Osteoblast (primary cell): ENCODE data around the gene TM7SF2. TPM values are rescaled to one million over a fixed set of nuclear protein-coding genes. Genes with fewer than 3 reads are reported as not detected.
"Not testable (repeated sequence)": the region's sequence is repeated elsewhere in the genome, so short reads cannot be mapped to it uniquely, and the experiment has no call there.

ENCODE experiments used
- DNase-seq: peaks from one replicate; pipeline ENCODE4 v3.0.0; 2011; ENCODE audit warnings: low spot score, mixed read lengths; ENCODE audit not compliant: insufficient read length; ENCODE audit errors: missing footprints
- H2AFZ ChIP-seq: 2 replicates; pipeline ENCODE4 v1.6.0; 2011; ENCODE audit warnings: mild to moderate bottlenecking, low read length
- H3K27ac ChIP-seq: 2 replicates; pipeline ENCODE4 v1.5.1; 2011; ENCODE audit warnings: mild to moderate bottlenecking, low read depth, low read length, moderate library complexity
- H3K27me3 ChIP-seq: 2 replicates; pipeline ENCODE4 v1.6.0; 2012; ENCODE audit warnings: mild to moderate bottlenecking, control low read depth, inconsistent platforms, low read length, moderate library complexity; ENCODE audit not compliant: insufficient read depth
- H3K36me3 ChIP-seq: 2 replicates; pipeline ENCODE4 v1.5.1; 2011; ENCODE audit warnings: mild to moderate bottlenecking, low read length, control low read depth, moderate library complexity; ENCODE audit not compliant: insufficient read depth
- H3K4me1 ChIP-seq: 2 replicates; pipeline ENCODE4 v1.5.1; 2011; ENCODE audit warnings: mild to moderate bottlenecking, low read length, control low read depth, moderate library complexity; ENCODE audit not compliant: insufficient read depth
- H3K4me2 ChIP-seq: 2 replicates; pipeline ENCODE4 v1.6.0; 2011; ENCODE audit warnings: mild to moderate bottlenecking, low read length; ENCODE audit not compliant: insufficient read depth
- H3K4me3 ChIP-seq: fragments of 200-600 bp; sonication (generic); 3 replicates; pipeline ENCODE4 v1.5.1; 2012; ENCODE audit warnings: mild to moderate bottlenecking, low read length, inconsistent platforms; ENCODE audit not compliant: insufficient read depth
- H3K79me2 ChIP-seq: 2 replicates; pipeline ENCODE4 v1.6.0; 2012; ENCODE audit warnings: mild to moderate bottlenecking, low read length, control low read depth, inconsistent platforms; ENCODE audit not compliant: insufficient read depth
- H3K9me3 ChIP-seq: 2 replicates; pipeline ENCODE4 v1.5.1; 2011; ENCODE audit warnings: low read depth, low read length, control low read depth
- H4K20me1 ChIP-seq: 2 replicates; pipeline ENCODE4 v1.6.0; 2012; ENCODE audit warnings: mild to moderate bottlenecking, low read length, control low read depth; ENCODE audit not compliant: insufficient read depth
- CTCF ChIP-seq: IDR thresholded peaks from 2 replicates; pipeline ENCODE4 v1.5.1; 2011; ENCODE audit warnings: mild to moderate bottlenecking, low read depth, low read length, moderate library complexity; ENCODE audit errors: extremely low read depth
- total RNA-seq: library from RNA; depleted of rRNA; stranded (reverse); fragments of >200 nt; gene quantifications from 2 replicates; pipeline ENCODE4 v1.2.3, GENCODE V29; 2012

Gene TM7SF2
- total RNA-seq, 1 donor: 10.1 TPM

GRCh38 chr11:65147352-65148075 lies 35.8 kb downstream of the TM7SF2 start:
- Histone ChIP-seq H2AFZ (no peak overlapping the region), H3K79me2 (no peaks in the 10 kb centered on the region), H3K27me3 (peaks cover 12% of the 10 kb centered on the region), H4K20me1 (no peaks in the 10 kb centered on the region), H3K27ac (no peak overlapping the region), H3K9me3 (no peaks in the 10 kb centered on the region), H3K36me3 (no peaks in the 10 kb centered on the region), H3K4me1 (peaks cover 16% of the 10 kb centered on the region), H3K4me3 (no peak overlapping the region), H3K4me2 (no peak overlapping the region)
- DNase-seq: no peak
- no peak for TF ChIP-seq CTCF

GRCh38 chr11:65148657-65149056 lies 37.0 kb downstream of the TM7SF2 start:
- no peaks in the 10 kb centered on the region for H3K36me3 ChIP-seq
- no peak overlapping the region for H3K27ac ChIP-seq
- H3K79me2 ChIP-seq: no peaks in the 10 kb centered on the region
- no peak overlapping the region for H3K4me3 ChIP-seq
- DNase-seq: no peak
- H4K20me1 ChIP-seq: no peaks in the 10 kb centered on the region
- peaks cover 21% of the 10 kb centered on the region for H3K4me1 ChIP-seq
- H3K4me2 ChIP-seq: no peak overlapping the region
- TF ChIP-seq CTCF: no peak
- H2AFZ ChIP-seq: no peak overlapping the region
- H3K9me3 ChIP-seq: no peaks in the 10 kb centered on the region
- peaks cover 11% of the 10 kb centered on the region for H3K27me3 ChIP-seq

- H4K20me1 ChIP-seq, H3K9me3 ChIP-seq, DNase-seq, H3K27me3 ChIP-seq, H3K36me3 ChIP-seq, H2AFZ ChIP-seq, H3K79me2 ChIP-seq: not testable (repeated sequence)
- peak overlapping the region; percentile 68 for H3K4me2 ChIP-seq
- peaks cover 21% of the 10 kb centered on the region for H3K4me1 ChIP-seq
- peak overlapping the region; percentile 47 for H3K27ac ChIP-seq
- peak overlapping the region; percentile 13 for H3K4me3 ChIP-seq
Observed at GRCh38 chr11:65150131-65150508, 38.4 kb downstream of the TM7SF2 start.

- Histone ChIP-seq H3K36me3 (no peaks in the 10 kb centered on the region), H3K4me2 (peak overlapping the region; percentile 68), H3K27ac (peak overlapping the region; percentile 47), H3K27me3 (peaks cover under 1% of the 10 kb centered on the region), H3K4me3 (peak overlapping the region; percentile 34), H2AFZ (peak overlapping the region; percentile 60), H3K9me3 (no peaks in the 10 kb centered on the region), H3K79me2 (no peaks in the 10 kb centered on the region), H3K4me1 (peaks cover 21% of the 10 kb centered on the region), H4K20me1 (no peaks in the 10 kb centered on the region)
- peak; percentile 87 for DNase-seq
- no peak for TF ChIP-seq CTCF
Observed at GRCh38 chr11:65150509-65151299, 39.0 kb downstream of the TM7SF2 start.
